CD4-positive, alpha-beta T cell (primary cell): ENCODE data around the gene KCNAB3. TPM values are rescaled to one million over a fixed set of nuclear protein-coding genes. Genes with fewer than 3 reads are reported as not detected.

Experiments used
- ATAC-seq: fragments of 200-7000 bp; cut with Tn5 transposase; one replicate; pipeline ENCODE4 v1.10.0; 2022; ENCODE audit warnings: mild to moderate bottlenecking; ENCODE audit not compliant: poor library complexity
- CTCF ChIA-PET: fragments of 350-600 bp; sonication (Branson Sonifier 250); formaldehyde crosslinking; loops from one replicate; lab custom pipeline; 2021; ENCODE audit warnings: antibody characterized with exemption, inconsistent platforms; lab: Charles Lee
- POLR2A ChIA-PET: fragments of 350-600 bp; sonication (Branson Sonifier 250); formaldehyde crosslinking; loops from one replicate; lab custom pipeline; 2021; ENCODE audit warnings: antibody characterized with exemption, inconsistent platforms; lab: Charles Lee
- DNase-seq, 14 experiments: peaks; one replicate each; pipeline ENCODE4 v3.0.0-alpha.2; 2013 to 2020; ENCODE audit warnings: mixed read lengths in 2 of 14
- H3K27ac ChIP-seq, 2 donors: one replicate each; pipeline versions ENCODE4 v1.5.1 to v1.7.0; 2013; ENCODE audit warnings: low read length in 2 of 2, low read depth in 1 of 2, mild to moderate bottlenecking in 1 of 2
- H3K27me3 ChIP-seq, 2 experiments: 1 replicate in 1 of 2; 2 replicates in 1 of 2; pipeline versions ENCODE4 v1.6.1 to v1.7.0; 2013; ENCODE audit warnings: low read length in 2 of 2, control low read depth in 1 of 2, mild to moderate bottlenecking in 1 of 2, moderate library complexity in 1 of 2; ENCODE audit not compliant: insufficient read depth in 2 of 2, control insufficient read depth in 1 of 2
- H3K36me3 ChIP-seq: one replicate; pipeline ENCODE4 v1.6.1; 2013; ENCODE audit warnings: low read length, control low read depth; ENCODE audit not compliant: insufficient read depth
- H3K4me1 ChIP-seq: one replicate; pipeline ENCODE4 v1.6.1; 2013; ENCODE audit warnings: low read length, control low read depth; ENCODE audit not compliant: insufficient read depth
- H3K4me3 ChIP-seq: one replicate; pipeline ENCODE4 v1.5.1; 2013; ENCODE audit warnings: mild to moderate bottlenecking, low read length, moderate library complexity
- H3K9me3 ChIP-seq, 2 experiments: 1 replicate in 1 of 2; 2 replicates in 1 of 2; pipeline versions ENCODE4 v1.6.1 to v1.7.0; 2013; ENCODE audit warnings: low read length in 2 of 2, mild to moderate bottlenecking in 2 of 2, control low read depth in 1 of 2, moderate library complexity in 1 of 2; ENCODE audit not compliant: control insufficient read depth in 1 of 2, insufficient read depth in 1 of 2
- H3K27ac Mint-ChIP-seq: one replicate; pipeline ENCODE4 v1.8.0; 2020; ENCODE audit warnings: mixed read lengths
- H3K27me3 Mint-ChIP-seq: one replicate; pipeline ENCODE4 v1.8.0; 2021; ENCODE audit warnings: mixed read lengths
- H3K36me3 Mint-ChIP-seq: one replicate; pipeline ENCODE4 v1.8.0; 2021; ENCODE audit warnings: low read depth, mixed read lengths
- H3K4me1 Mint-ChIP-seq: one replicate; pipeline ENCODE4 v1.8.0; 2021; ENCODE audit warnings: low read depth, mixed read lengths
- H3K4me3 Mint-ChIP-seq: one replicate; pipeline ENCODE4 v1.8.0; 2020; ENCODE audit warnings: mild to moderate bottlenecking, mixed read lengths
- H3K9me3 Mint-ChIP-seq: one replicate; pipeline ENCODE4 v1.8.0; 2020; ENCODE audit warnings: mixed read lengths
- CTCF ChIP-seq: fragments of 200-600 bp; IDR thresholded peaks from one replicate; pipeline ENCODE4 v1.8.0; 2022; ENCODE audit warnings: antibody characterized with exemption, mild to moderate bottlenecking
- intact Hi-C, 2 experiments: fragments of 100-400 bp; cut with DNase I in 1 of 2; cut with micrococcal nuclease in 1 of 2; formaldehyde crosslinking; loops; one replicate each; pipeline versions ENCODE4 v1.15.1 to v1.9.0; 2023 to 2025; cut with DNase I, micrococcal nuclease
- total RNA-seq, 174 experiments: library from RNA in 2 of 174; stranded (reverse) in 2 of 174; gene quantifications; one replicate each; pipeline ENCODE4 v1.2.3 and lab custom pipeline; 2021 to 2026

KCNAB3 gene
- total RNA-seq, 2 experiments from 2014 or later = 7.1 to 8.2 TPM

DNA sequence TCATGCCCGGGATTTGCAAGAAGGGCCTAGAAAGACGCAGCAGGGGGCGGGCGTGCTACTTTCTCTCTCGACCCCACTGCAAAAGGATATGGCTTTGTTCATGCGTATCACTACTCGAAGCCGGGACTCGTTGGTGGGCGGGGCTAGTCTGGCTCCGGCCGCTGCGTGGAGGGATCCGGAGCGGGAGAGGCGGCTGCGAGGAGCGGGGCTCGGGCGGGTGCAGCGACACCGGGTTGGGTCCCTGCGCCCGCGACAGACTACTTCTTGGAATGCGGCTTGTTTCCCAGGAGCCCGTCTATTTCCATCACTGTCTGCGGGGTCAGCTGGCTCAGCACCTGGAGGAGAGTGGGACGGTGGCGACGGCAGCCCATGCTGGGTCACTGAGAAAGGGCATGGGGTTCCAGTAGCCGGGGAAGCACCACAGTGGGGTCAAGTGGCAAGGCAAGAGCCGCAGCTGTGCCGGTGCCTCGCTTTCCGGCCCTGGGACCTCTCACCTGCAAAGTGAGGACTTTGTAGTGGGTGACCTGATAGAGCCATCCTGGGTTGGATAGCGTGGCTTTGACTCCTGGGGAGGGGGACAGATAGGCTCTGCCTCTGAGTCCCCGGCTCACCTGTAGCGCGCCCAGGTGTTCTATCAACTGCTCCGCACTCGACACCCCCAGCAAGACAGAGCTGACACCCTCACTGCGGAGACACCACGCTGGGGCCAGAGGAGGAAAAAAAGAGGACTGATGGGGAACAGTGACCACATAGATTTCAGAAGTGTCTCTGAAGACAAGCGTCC is 6.6 kb downstream of the KCNAB3 start:
- ATAC-seq (peak; percentile 96), DNase-seq (peak; percentile 73 to 91 (median 82))
- Histone ChIP-seq H3K27me3 (no peaks in the 10 kb centered on the region), H3K4me1 (peaks cover 22% of the 10 kb centered on the region), H3K4me3 (peak overlapping the region; percentile 71), H3K36me3 (no peaks in the 10 kb centered on the region), H3K27ac (peak overlapping the region; percentile 59 to 69), H3K9me3 (no peaks in the 10 kb centered on the region)
- ChIA-PET POLR2A (interaction anchor here (0.7 to 3.1 kb wide), 5 partner anchors 9 to 944 kb away, joined by 3 to 31 read pairs (median 4); partner anchors contain the start of genes CNTROB, PIK3R6, TP53 and TRAPPC1), CTCF (interaction anchor here (1.0 to 2.3 kb wide), 4 partner anchors 10 to 66 kb away, joined by 3 to 9 read pairs (median 5); partner anchors contain the start of genes CNTROB and TRAPPC1)
- no peak for TF ChIP-seq CTCF
- no peaks in the 10 kb centered on the region for H3K9me3 Mint-ChIP-seq
- H3K4me3 Mint-ChIP-seq = peak overlapping the region; percentile 86
- intact Hi-C loops = loop anchor here in 1 of 2 experiments (1.0 kb wide), 1 partner anchor 9 kb away; the partner anchor contains the start of gene CNTROB
- H3K36me3 Mint-ChIP-seq = peaks cover 15% of the 10 kb centered on the region
- H3K27me3 Mint-ChIP-seq = no peaks in the 10 kb centered on the region
- H3K27ac Mint-ChIP-seq = peak overlapping the region; percentile 94
- H3K4me1 Mint-ChIP-seq = peaks cover 31% of the 10 kb centered on the region

DNA sequence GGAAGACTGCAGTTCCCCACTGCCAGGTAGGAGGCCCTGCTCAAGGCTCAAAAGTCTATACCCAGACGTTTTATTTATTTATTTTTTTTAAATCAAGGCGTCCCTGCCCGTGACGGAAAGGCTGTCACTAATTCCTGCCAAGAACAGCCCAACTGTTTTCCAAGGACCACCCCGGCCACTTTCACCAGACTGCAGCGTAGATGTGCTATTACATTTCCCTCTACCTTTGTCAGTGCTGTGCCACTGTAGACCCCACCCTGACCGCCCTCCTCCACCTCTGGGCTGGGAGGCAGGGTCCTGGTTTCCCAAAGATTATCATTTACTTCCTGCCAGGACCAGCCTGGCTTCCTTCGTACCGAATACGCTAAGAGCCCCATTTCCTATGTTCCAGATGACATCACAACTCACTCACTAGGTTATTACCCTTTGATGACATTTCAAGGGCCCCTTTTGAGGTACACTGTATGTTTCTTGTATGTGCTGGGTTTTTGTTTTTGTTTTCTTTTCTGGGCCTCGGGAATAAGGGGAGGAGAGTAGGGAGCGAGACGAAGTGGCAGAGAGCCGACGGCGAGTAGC is 7.3 kb downstream of the KCNAB3 start:
- Mint-ChIP-seq H3K27me3 (no peaks in the 10 kb centered on the region), H3K4me1 (peaks cover 28% of the 10 kb centered on the region), H3K27ac (peak overlapping the region; percentile 94), H3K9me3 (no peaks in the 10 kb centered on the region), H3K4me3 (peak overlapping the region; percentile 86), H3K36me3 (peaks cover 8% of the 10 kb centered on the region)
- POLR2A ChIA-PET = interaction anchor here (0.7 to 3.1 kb wide), 4 partner anchors 10 to 945 kb away, joined by 3 to 31 read pairs (median 6); partner anchors contain the start of genes CNTROB, PIK3R6 and TRAPPC1
- no peak for TF ChIP-seq CTCF
- Histone ChIP-seq H3K4me3 (peak overlapping the region; percentile 71), H3K4me1 (peaks cover 22% of the 10 kb centered on the region), H3K9me3 (no peaks in the 10 kb centered on the region), H3K27ac (peak overlapping the region; percentile 59 to 69), H3K27me3 (no peaks in the 10 kb centered on the region), H3K36me3 (no peaks in the 10 kb centered on the region)
- ATAC-seq (peak; percentile 68), DNase-seq (no peak)
- intact Hi-C loops = loop anchor here in 1 of 2 experiments (1.0 kb wide), 1 partner anchor 10 kb away; the partner anchor contains the start of gene CNTROB
- CTCF ChIA-PET = interaction anchor here (1.0 to 2.3 kb wide), 4 partner anchors 10 to 67 kb away, joined by 3 to 9 read pairs (median 5); partner anchors contain the start of genes CNTROB and TRAPPC1

- H3K4me1 ChIP-seq = peaks cover 35% of the 10 kb centered on the region
- H3K27me3 ChIP-seq = no peaks in the 10 kb centered on the region
- Mint-ChIP-seq H3K27me3 (no peaks in the 10 kb centered on the region), H3K36me3 (peaks cover 12% of the 10 kb centered on the region), H3K9me3 (no peaks in the 10 kb centered on the region), H3K4me1 (peaks cover 34% of the 10 kb centered on the region), H3K4me3 (peak overlapping the region; percentile 77), H3K27ac (peak overlapping the region; percentile 90)
- TF ChIP-seq CTCF = no peak
- CTCF ChIA-PET = interaction anchor here (2.2 to 3.8 kb wide), 2 partner anchors 73 to 125 kb away, joined by 7 to 50 read pairs; no protein-coding TSS in a partner anchor
- no peaks in the 10 kb centered on the region for H3K9me3 ChIP-seq
- no peak for DNase-seq
- H3K36me3 ChIP-seq = peaks cover 10% of the 10 kb centered on the region
- H3K27ac ChIP-seq = peak overlapping the region in 1 of 2 donors; percentile 77
- intact Hi-C loops = loop anchor here (1.0 to 10.0 kb wide), 4 partner anchors 13 to 92 kb away; partner anchors contain the start of gene CNTROB (in 1 of the 2)
- no peak for ATAC-seq
- POLR2A ChIA-PET = interaction anchor here (1.1 to 4.3 kb wide), 8 partner anchors 10 to 304 kb away, joined by 3 to 60 read pairs (median 6); partner anchors contain the start of genes CNTROB, KCNAB3 and TRAPPC1
- no peak overlapping the region for H3K4me3 ChIP-seq
Measured at GRCh38 chr17:7916808-7917207, 12.8 kb downstream of the KCNAB3 start.
